GM12878 (cell line): ENCODE results near the gene ADAMTSL2. TPM values are rescaled to one million over a fixed set of nuclear protein-coding genes. Genes with fewer than 3 reads are reported as not detected.

Experiments
- ATAC-seq: fragments of 200-7000 bp; cut with Tn5 transposase; 3 replicates; pipeline ENCODE4 v1.9.1; 2020; ENCODE audit warnings: mild to moderate bottlenecking, moderate library complexity
- BruUV-seq: library from RNA; stranded (reverse); fragments of 400-500 nt; replicated peaks from 2 replicates; lab custom pipeline; 2021; lab: Mats Ljungman, UMichigan
- CTCF ChIA-PET: fragments of 300-600 bp; sonication (Branson Sonifier 250); formaldehyde crosslinking; extraction: SDS; loops from one replicate; lab custom pipeline; 2021; ENCODE audit warnings: inconsistent platforms; lab: Yijun Ruan, JAX
- POLR2A ChIA-PET: fragments of 350-600 bp; formaldehyde crosslinking; extraction: SDS; loops from one replicate; lab custom pipeline; 2021; ENCODE audit warnings: inconsistent platforms; lab: Charles Lee
- RAD21 ChIA-PET: fragments of 300-600 bp; sonication (Branson Sonifier 250); formaldehyde crosslinking; loops from one replicate; lab custom pipeline; 2023; ENCODE audit warnings: antibody characterized with exemption; ENCODE audit not compliant: unreplicated experiment; lab: Charles Lee
- SMC1A ChIA-PET: fragments of 300-600 bp; sonication (Branson Sonifier 250); formaldehyde crosslinking; loops from one replicate; lab custom pipeline; 2023; ENCODE audit not compliant: unreplicated experiment, uncharacterized antibody; lab: Charles Lee
- DNase-seq: peaks from one replicate; pipeline ENCODE4 v3.0.0-alpha.2; 2011; ENCODE audit warnings: low read depth, low spot score
- FAIRE-seq: peaks from 3 replicates; lab custom pipeline; 2011; peaks lifted over from hg19 to GRCh38; lab: Jason Lieb, UNC
- H2AFZ ChIP-seq: 2 replicates; pipeline ENCODE4 v1.6.0; 2011; ENCODE audit warnings: low read depth, low read length, control low read depth; ENCODE audit not compliant: control insufficient read depth
- H3K27ac ChIP-seq: 2 replicates; pipeline ENCODE4 v1.5.1; 2011; ENCODE audit warnings: control low read depth; ENCODE audit not compliant: control insufficient read depth, insufficient read depth
- H3K27me3 ChIP-seq, 2 experiments: replicated peaks in 1 of 2; 2 replicates each; pipeline versions ENCODE4 v1.6.0 to v1.6.1; 2011; ENCODE audit warnings: low read length in 1 of 2; ENCODE audit not compliant: control insufficient read depth in 2 of 2, insufficient read depth in 2 of 2
- H3K36me3 ChIP-seq, 2 experiments: 2 replicates each; pipeline ENCODE4 v1.5.1; 2011; ENCODE audit warnings: low read length in 1 of 2; ENCODE audit not compliant: control insufficient read depth in 2 of 2, insufficient read depth in 2 of 2
- H3K4me1 ChIP-seq: 2 replicates; pipeline ENCODE4 v1.6.1; 2011; ENCODE audit warnings: mild to moderate bottlenecking, low read length, moderate library complexity, mixed read lengths; ENCODE audit not compliant: control insufficient read depth, insufficient read depth
- H3K4me2 ChIP-seq: 2 replicates; pipeline ENCODE4 v1.6.0; 2011; ENCODE audit warnings: control low read depth; ENCODE audit not compliant: control insufficient read depth, insufficient read depth
- H3K4me3 ChIP-seq: fragments of 200-600 bp; sonication (generic); 2 replicates; pipeline ENCODE4 v1.5.1; 2016
- H3K79me2 ChIP-seq: 2 replicates; pipeline ENCODE4 v1.6.0; 2011; ENCODE audit warnings: low read length; ENCODE audit not compliant: control insufficient read depth, insufficient read depth
- H3K9ac ChIP-seq: 2 replicates; pipeline ENCODE4 v1.8.0; 2011; ENCODE audit warnings: low read length, control low read depth, mixed read lengths; ENCODE audit not compliant: control insufficient read depth, insufficient read depth
- H3K9me3 ChIP-seq: replicated peaks from 3 replicates; pipeline ENCODE4 v1.5.1; 2011; ENCODE audit warnings: mild to moderate bottlenecking, low read length; ENCODE audit not compliant: control insufficient read depth, insufficient read depth
- H4K20me1 ChIP-seq: 2 replicates; pipeline ENCODE4 v1.6.0; 2011; ENCODE audit not compliant: control insufficient read depth, insufficient read depth
- HCFC1 ChIP-seq: fragments of 150-350 bp; IDR thresholded peaks from 2 replicates; pipeline ENCODE4 v1.6.1; 2014; ENCODE audit warnings: low read length
- NFXL1 ChIP-seq: fragments of 450-650 bp; IDR thresholded peaks from 2 replicates; pipeline ENCODE4 v1.6.1; 2017; ENCODE audit warnings: antibody characterized with exemption, mild to moderate bottlenecking, borderline replicate concordance
- NFYB ChIP-seq: IDR thresholded peaks from 2 replicates; pipeline ENCODE4 v1.6.1; 2011; ENCODE audit warnings: low read depth, mild to moderate bottlenecking, low read length, improper control_type of control experiment, moderate library complexity; ENCODE audit not compliant: insufficient read depth
- NR2C2 ChIP-seq: IDR thresholded peaks from 2 replicates; pipeline ENCODE4 v1.6.1; 2011; ENCODE audit warnings: borderline replicate concordance, low read depth; ENCODE audit not compliant: control insufficient read depth, insufficient read length
- STAT1 ChIP-seq: fragments of 450-650 bp; conservative IDR thresholded peaks from 2 replicates; pipeline ENCODE4 v1.6.1; 2014; ENCODE audit warnings: antibody characterized with exemption, mild to moderate bottlenecking
- TARDBP ChIP-seq: IDR thresholded peaks from 2 replicates; pipeline ENCODE4 v1.6.1; 2016; ENCODE audit warnings: borderline replicate concordance
- TCF7 ChIP-seq: IDR thresholded peaks from 2 replicates; pipeline ENCODE4 v1.6.1; 2014; ENCODE audit warnings: antibody characterized with exemption, borderline replicate concordance
- ZNF207 ChIP-seq: fragments of 450-650 bp; IDR thresholded peaks from 2 replicates; pipeline ENCODE4 v1.6.1; 2014; ENCODE audit warnings: antibody characterized with exemption, mild to moderate bottlenecking, borderline replicate concordance
- ZNF384 ChIP-seq: IDR thresholded peaks from 2 replicates; pipeline ENCODE4 v1.6.1; 2012; ENCODE audit warnings: low read depth, mild to moderate bottlenecking, low read length, improper control_type of control experiment, borderline replicate concordance
- WGBS: methylation state at CpG from one replicate; pipeline ENCODE4 v1.1.6; 2016; ENCODE audit warnings: low lambda C conversion rate; ENCODE audit not compliant: insufficient replicate concordance, insufficient coverage; ENCODE audit errors: missing lambda C conversion rate; 5-methylcytosine and 5-hydroxymethylcytosine counted together
- in situ Hi-C: fragments of 300-500 bp; cut with MboI; formaldehyde crosslinking; loops from 9 replicates; pipeline ENCODE4 v1.14.3; 2018; ENCODE audit warnings: mixed read lengths
- intact Hi-C: fragments of 100-400 bp; cut with micrococcal nuclease; formaldehyde crosslinking; loops from one replicate; pipeline ENCODE4 v1.14.2; 2022; ENCODE audit not compliant: unreplicated experiment
- polyA plus RNA-seq, 11 experiments: library from polyadenylated mRNA; depleted of rRNA in 4 of 11; unstranded in 6 of 11; stranded (reverse) in 5 of 11; fragments of >200 nt; fragmentation: Nextera tagmentation in 4 of 11; fragmentation: Illumina TruSeq in 1 of 11; extraction: Ambion mirVana in 4 of 11; extraction: Trizol in 1 of 11; gene quantifications; 1 replicate in 1 of 11; 2 replicates in 10 of 11; pipeline versions ENCODE4 v1.2.1 to v1.2.3, GENCODE V29; 2011 to 2016; ENCODE audit warnings: inconsistent platforms in 2 of 11, missing spikeins in 2 of 11, low read depth in 1 of 11
- total RNA-seq, 4 experiments: library from RNA; depleted of rRNA in 3 of 4; stranded (reverse); fragments of >200 nt in 3 of 4; fragmentation: Illumina TruSeq in 1 of 4; extraction: Trizol in 1 of 4; gene quantifications; 2 replicates each; pipeline versions ENCODE4 v1.2.1 to v1.2.3, GENCODE V29; 2013 to 2021
- TF ChIP-seq, protein P1 (sequence below): IDR thresholded peaks from 2 replicates; pipeline ENCODE4 v1.6.1; 2012; ENCODE audit warnings: low read depth, low read length, improper control_type of control experiment
- TF ChIP-seq, protein P2 (sequence below): IDR thresholded peaks from 2 replicates; pipeline ENCODE4 v1.6.1; 2011; ENCODE audit warnings: low read depth, mild to moderate bottlenecking, low read length, moderate library complexity, borderline replicate concordance; ENCODE audit errors: extremely low read depth

ADAMTSL2 gene
- total and polyA plus RNA-seq, 10 of the 15 experiments (the other 5 are each of a cell fraction or from before 2014, with no cell fraction given) = 0.07 TPM; not detected in 9

DNA sequence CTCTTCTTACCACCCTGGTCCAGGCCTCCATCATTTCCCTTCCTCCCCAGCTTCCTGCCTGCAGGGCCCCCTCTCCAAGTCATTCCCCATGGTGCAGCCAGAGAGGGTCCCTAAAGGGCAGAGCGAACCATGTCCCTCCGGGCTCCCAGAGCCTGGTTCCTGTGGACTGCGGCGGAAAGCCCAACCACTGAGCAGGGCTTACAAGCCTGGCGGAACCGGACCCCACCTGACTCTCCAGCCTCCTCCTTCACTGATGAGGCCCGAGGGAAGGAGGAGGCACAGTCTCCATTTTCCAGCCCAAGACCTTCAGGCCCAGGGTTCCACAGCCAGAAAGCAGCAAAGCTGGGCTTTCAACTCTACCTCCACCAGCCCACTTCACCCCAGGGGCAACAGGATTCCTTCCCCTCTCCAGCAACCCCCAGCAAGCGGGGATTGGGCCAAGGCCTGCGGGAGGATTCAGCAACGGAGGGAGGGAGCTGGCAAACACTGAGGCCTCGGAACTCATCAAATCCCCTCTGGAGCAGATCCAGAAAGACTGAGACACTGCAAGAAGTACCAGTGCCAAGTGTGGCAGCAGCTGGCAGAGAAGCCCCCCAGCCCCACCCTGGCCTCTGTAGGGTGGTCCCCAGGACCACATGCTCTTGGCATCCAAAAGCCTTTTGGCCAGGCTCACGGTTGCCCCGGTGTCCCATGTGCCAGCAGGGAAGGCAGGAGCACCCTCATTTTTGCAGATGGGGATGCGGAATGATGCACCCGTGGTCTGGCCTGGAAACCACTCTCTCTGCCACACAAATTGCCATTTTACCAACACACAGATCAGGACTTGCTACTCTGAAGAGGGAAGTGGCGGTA, 71.6 kb downstream of the ADAMTSL2 start:
- H3K9me3 ChIP-seq = no peaks in the 10 kb centered on the region
- POLR2A ChIA-PET = interaction anchor here (0.6 kb wide), 1 partner anchor 365 kb away, joined by 4 read pairs; no protein-coding TSS in a partner anchor
- no peak for FAIRE-seq
- BruUV-seq = no TSS peak
- no peak overlapping the region for H2AFZ ChIP-seq
- intact Hi-C loops = no loop called here
- no peaks in the 10 kb centered on the region for H3K4me1 ChIP-seq
- no peak overlapping the region for H3K27ac ChIP-seq
- H4K20me1 ChIP-seq = no peaks in the 10 kb centered on the region
- RAD21 ChIA-PET = no interaction called here
- ATAC-seq = no peak
- SMC1A ChIA-PET = no interaction called here
- H3K4me2 ChIP-seq = no peak overlapping the region
- no peak overlapping the region for H3K9ac ChIP-seq
- no peaks in the 10 kb centered on the region for H3K36me3 ChIP-seq
- CTCF ChIA-PET = no interaction called here
- H3K27me3 ChIP-seq = peaks cover 0 to 9% of the 10 kb centered on the region in 2 experiments; a peak in 3 of 4 replicates
- no peaks in the 10 kb centered on the region for H3K79me2 ChIP-seq
- TF ChIP-seq TCF7 (no peak), NFXL1 (no peak), HCFC1 (no peak), NR2C2 (no peak), TARDBP (no peak), STAT1 (no peak), ZNF384 (no peak), NFYB (no peak), ZNF207 (no peak)
- TF ChIP-seq, protein P1, sequence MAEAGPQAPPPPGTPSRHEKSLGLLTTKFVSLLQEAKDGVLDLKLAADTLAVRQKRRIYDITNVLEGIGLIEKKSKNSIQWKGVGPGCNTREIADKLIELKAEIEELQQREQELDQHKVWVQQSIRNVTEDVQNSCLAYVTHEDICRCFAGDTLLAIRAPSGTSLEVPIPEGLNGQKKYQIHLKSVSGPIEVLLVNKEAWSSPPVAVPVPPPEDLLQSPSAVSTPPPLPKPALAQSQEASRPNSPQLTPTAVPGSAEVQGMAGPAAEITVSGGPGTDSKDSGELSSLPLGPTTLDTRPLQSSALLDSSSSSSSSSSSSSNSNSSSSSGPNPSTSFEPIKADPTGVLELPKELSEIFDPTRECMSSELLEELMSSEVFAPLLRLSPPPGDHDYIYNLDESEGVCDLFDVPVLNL = no peak
- TF ChIP-seq, protein P2, sequence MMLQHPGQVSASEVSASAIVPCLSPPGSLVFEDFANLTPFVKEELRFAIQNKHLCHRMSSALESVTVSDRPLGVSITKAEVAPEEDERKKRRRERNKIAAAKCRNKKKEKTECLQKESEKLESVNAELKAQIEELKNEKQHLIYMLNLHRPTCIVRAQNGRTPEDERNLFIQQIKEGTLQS = no peak
- no peak overlapping the region for H3K4me3 ChIP-seq
- no peak for DNase-seq
- in situ Hi-C loops = no loop called here
- 44% methylated on average over 16 of the region's 16 CpGs for WGBS
